ENCODE data around the gene SFT2D2.

DNA sequence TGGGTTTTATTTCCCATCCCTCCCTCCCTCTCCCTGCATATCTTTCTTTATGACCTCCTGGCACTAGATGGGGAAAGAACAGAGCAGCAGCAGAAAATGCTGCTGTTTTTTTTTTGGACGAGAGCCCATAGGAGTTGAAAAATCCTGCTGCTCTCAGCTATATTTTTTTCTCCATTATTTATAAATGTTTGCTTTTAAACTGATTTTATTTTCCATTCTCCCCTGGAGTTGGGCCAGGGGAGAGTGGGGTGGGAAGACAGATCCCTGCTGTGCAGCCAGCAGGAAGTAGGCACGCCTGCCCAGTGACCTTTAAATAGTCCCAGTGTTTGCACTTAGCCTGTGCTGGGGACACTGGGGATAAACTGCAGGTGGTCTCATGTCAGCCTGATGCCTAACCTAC lies 17.4 kb downstream of the SFT2D2 start:
- TF ChIP-seq, protein P1, sequence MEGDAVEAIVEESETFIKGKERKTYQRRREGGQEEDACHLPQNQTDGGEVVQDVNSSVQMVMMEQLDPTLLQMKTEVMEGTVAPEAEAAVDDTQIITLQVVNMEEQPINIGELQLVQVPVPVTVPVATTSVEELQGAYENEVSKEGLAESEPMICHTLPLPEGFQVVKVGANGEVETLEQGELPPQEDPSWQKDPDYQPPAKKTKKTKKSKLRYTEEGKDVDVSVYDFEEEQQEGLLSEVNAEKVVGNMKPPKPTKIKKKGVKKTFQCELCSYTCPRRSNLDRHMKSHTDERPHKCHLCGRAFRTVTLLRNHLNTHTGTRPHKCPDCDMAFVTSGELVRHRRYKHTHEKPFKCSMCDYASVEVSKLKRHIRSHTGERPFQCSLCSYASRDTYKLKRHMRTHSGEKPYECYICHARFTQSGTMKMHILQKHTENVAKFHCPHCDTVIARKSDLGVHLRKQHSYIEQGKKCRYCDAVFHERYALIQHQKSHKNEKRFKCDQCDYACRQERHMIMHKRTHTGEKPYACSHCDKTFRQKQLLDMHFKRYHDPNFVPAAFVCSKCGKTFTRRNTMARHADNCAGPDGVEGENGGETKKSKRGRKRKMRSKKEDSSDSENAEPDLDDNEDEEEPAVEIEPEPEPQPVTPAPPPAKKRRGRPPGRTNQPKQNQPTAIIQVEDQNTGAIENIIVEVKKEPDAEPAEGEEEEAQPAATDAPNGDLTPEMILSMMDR (IDR thresholded peaks at IDR 0.05 in 8 of 11, conservative IDR thresholded peaks at IDR 0.05 in 3 of 11), result no peak
- no peak for TF ChIP-seq POLR2A (IDR thresholded peaks at IDR 0.05)
- TF ChIP-seq POLR2AphosphoS5 (IDR thresholded peaks at IDR 0.05), result peak in 1 of 3 donors; percentile 51
